Measurements from ENCODE around the gene RPS28.

RPS28 gene

GRCh38 chr19:8370176-8371010, 49.1 kb downstream of the RPS28 start:
- Histone ChIP-seq H3K27me3 (ENCODE audit: control insufficient read depth in 1 of 2, insufficient read depth in 2 of 2, low read length in 2 of 2) (no peaks in the 10 kb centered on the region), H3K4me3 (ENCODE audit: low read depth in 1 of 2, low read length in 2 of 2) (no peak overlapping the region), H3K9ac (ENCODE audit: low read length) (no peak overlapping the region), H3K4me1 (ENCODE audit: insufficient read depth, low read length) (peaks cover 31% of the 10 kb centered on the region), H3K36me3 (ENCODE audit: insufficient read depth, low read length) (peaks cover 27% of the 10 kb centered on the region), H3K27ac (ENCODE audit: low read depth, low read length) (peak overlapping the region; percentile 44), H3K9me3 (ENCODE audit: low read length) (no peaks in the 10 kb centered on the region)

DNA sequence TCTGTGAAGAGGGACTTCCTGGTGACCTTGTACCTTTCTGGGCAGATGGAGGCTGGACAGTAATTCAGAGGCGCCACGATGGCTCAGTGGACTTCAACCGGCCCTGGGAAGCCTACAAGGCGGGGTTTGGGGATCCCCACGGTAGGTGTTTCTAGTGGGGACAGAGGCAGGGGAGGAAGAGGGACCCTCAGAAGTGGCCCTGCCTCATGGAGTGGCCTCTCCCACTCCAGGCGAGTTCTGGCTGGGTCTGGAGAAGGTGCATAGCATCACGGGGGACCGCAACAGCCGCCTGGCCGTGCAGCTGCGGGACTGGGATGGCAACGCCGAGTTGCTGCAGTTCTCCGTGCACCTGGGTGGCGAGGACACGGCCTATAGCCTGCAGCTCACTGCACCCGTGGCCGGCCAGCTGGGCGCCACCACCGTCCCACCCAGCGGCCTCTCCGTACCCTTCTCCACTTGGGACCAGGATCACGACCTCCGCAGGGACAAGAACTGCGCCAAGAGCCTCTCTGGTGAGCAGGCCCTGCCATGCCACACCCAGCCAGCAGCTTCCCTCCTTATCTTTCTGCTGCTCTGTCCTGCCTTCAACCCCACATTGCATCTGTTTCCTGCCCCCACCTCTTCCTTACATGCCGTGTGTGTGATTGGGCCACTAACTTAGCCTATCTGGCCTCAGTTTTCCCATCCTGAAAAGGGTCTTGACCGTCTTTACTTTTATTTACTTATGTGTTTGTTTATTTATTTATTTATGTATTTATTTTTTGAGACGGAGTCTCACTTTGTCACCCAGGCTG, 49.9 kb downstream of the RPS28 start:
- no peak overlapping the region for H3K9ac ChIP-seq (ENCODE audit: low read length)
- peaks cover 27% of the 10 kb centered on the region for H3K36me3 ChIP-seq (ENCODE audit: insufficient read depth, low read length)
- peak overlapping the region; percentile 44 for H3K27ac ChIP-seq (ENCODE audit: low read depth, low read length)
- no peak overlapping the region for H3K4me3 ChIP-seq (ENCODE audit: low read depth in 1 of 2, low read length in 2 of 2)
- peaks cover 27% of the 10 kb centered on the region for H3K4me1 ChIP-seq (ENCODE audit: insufficient read depth, low read length)
- H3K27me3 ChIP-seq (ENCODE audit: control insufficient read depth in 1 of 2, insufficient read depth in 2 of 2, low read length in 2 of 2), result no peaks in the 10 kb centered on the region
- no peaks in the 10 kb centered on the region for H3K9me3 ChIP-seq (ENCODE audit: low read length)

Data from muscle layer of colon (tissue), 2 donors.